ENCODE data around the gene TRIM8. TPM values are rescaled to one million over a fixed set of nuclear protein-coding genes. Genes with fewer than 3 reads are reported as not detected.
"Not testable (repeated sequence)": the region's sequence is repeated elsewhere in the genome, so short reads cannot be mapped to it uniquely, and the experiment has no call there.

Gene TRIM8
- total RNA-seq, 4 donors from 2014 or later = 27.6 to 75.9 (median 48.8) TPM

- DNase-seq = no peak
- peaks cover 12 to 28% (median 12%) of the 10 kb centered on the region in 3 donors for H3K36me3 ChIP-seq
- peak overlapping the region; percentile 1 to 74 (median 45) for H3K27ac ChIP-seq
- 0% methylated on average over 6 of the region's 22 CpGs; no CpG with 5 or more reads in 1 of the 2 donors for WGBS, 2 donors
- peak overlapping the region in 3 of 4 donors; percentile 8 to 38 (median 11) for H3K4me3 ChIP-seq
- TF ChIP-seq, protein P1, sequence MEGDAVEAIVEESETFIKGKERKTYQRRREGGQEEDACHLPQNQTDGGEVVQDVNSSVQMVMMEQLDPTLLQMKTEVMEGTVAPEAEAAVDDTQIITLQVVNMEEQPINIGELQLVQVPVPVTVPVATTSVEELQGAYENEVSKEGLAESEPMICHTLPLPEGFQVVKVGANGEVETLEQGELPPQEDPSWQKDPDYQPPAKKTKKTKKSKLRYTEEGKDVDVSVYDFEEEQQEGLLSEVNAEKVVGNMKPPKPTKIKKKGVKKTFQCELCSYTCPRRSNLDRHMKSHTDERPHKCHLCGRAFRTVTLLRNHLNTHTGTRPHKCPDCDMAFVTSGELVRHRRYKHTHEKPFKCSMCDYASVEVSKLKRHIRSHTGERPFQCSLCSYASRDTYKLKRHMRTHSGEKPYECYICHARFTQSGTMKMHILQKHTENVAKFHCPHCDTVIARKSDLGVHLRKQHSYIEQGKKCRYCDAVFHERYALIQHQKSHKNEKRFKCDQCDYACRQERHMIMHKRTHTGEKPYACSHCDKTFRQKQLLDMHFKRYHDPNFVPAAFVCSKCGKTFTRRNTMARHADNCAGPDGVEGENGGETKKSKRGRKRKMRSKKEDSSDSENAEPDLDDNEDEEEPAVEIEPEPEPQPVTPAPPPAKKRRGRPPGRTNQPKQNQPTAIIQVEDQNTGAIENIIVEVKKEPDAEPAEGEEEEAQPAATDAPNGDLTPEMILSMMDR (IDR thresholded peaks at IDR 0.05) = no peak
- peak in 1 of 4 donors; percentile 12 for TF ChIP-seq POLR2A (IDR thresholded peaks at IDR 0.05)
- no peaks in the 10 kb centered on the region for H3K9me3 ChIP-seq
- intact Hi-C loops (cut with DNase I) = no loop called here
- H3K4me1 ChIP-seq = peaks cover 29 to 58% (median 30%) of the 10 kb centered on the region in 3 donors
- H3K27me3 ChIP-seq = no peaks in the 10 kb centered on the region
Observed at GRCh38 chr10:102660888-102661657, 16.8 kb downstream of the TRIM8 start.

DNA sequence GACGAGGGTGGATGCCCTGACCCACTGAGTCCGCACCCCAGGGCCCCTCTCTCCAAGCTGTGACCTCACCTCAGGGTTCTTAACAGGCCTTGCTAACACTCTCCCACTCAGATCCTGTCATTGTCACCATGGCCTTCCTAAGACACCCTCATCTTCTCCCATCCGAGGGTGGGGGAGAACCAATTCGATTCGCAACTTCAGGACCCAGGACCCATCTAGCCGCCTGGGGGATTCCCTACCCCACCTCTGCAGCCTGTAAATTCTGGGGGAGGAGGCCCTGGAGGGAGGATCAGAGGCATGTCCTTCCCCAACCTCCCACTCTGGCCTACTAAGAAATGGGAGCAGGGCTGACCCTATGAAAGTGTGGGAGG, 17.4 kb downstream of the TRIM8 start:
- WGBS, 2 donors = no CpG with 5 or more reads among the region's 6 CpGs
- no peak overlapping the region for H3K4me3 ChIP-seq
- H3K9me3 ChIP-seq = no peaks in the 10 kb centered on the region
- no peak for DNase-seq
- H3K4me1 ChIP-seq = peaks cover 29 to 54% (median 30%) of the 10 kb centered on the region in 3 donors
- peak overlapping the region; percentile 1 to 74 (median 45) for H3K27ac ChIP-seq
- peaks cover 7 to 22% (median 8%) of the 10 kb centered on the region in 3 donors for H3K36me3 ChIP-seq
- H3K27me3 ChIP-seq = no peaks in the 10 kb centered on the region
- no peak for TF ChIP-seq POLR2A (IDR thresholded peaks at IDR 0.05)
- TF ChIP-seq, protein P1 (IDR thresholded peaks at IDR 0.05) = no peak
- intact Hi-C loops (cut with DNase I) = no loop called here

DNA sequence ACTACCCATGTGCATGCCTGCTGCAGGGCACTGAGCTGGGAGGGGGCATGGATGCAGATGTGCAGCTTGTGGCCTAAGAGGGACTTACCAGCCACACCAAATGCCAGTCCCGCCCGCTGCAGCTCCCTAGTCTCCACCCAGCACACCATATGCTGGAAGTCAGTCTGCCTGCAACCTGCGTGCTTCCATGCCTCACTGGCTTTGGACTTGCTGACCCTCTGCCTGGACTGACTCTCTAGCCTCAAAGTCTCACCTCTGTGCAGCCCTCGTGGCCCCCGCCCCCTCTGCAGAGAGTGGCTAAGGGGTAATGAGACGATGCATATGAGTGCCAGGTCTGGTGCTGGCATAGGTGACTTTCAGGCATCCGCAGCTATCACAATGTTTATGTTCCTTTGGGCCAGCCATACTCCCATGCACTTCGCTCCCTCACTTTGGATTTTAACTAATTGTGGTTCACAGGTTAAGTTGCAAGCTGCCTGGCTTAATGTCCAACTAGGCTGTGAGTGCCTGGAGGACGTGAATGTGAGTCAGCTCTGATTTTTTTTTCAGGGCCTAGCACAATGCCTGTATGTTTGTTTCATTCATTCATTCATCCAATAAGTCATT, 21.7 kb downstream of the TRIM8 start:
- no peak overlapping the region for H3K4me3 ChIP-seq
- DNase-seq = no peak
- H3K27ac ChIP-seq = no peak overlapping the region
- WGBS, 2 donors = 60 to 65% methylated on average over 8 to 9 of the region's 9 CpGs
- H3K4me1 ChIP-seq = peaks cover 23 to 42% (median 23%) of the 10 kb centered on the region in 3 donors
- no peaks in the 10 kb centered on the region for H3K9me3 ChIP-seq
- intact Hi-C loops (cut with DNase I) = no loop called here
- no peaks in the 10 kb centered on the region for H3K36me3 ChIP-seq
- TF ChIP-seq, protein P1 (IDR thresholded peaks at IDR 0.05) = no peak
- TF ChIP-seq POLR2A (IDR thresholded peaks at IDR 0.05) = no peak
- no peaks in the 10 kb centered on the region for H3K27me3 ChIP-seq

DNA sequence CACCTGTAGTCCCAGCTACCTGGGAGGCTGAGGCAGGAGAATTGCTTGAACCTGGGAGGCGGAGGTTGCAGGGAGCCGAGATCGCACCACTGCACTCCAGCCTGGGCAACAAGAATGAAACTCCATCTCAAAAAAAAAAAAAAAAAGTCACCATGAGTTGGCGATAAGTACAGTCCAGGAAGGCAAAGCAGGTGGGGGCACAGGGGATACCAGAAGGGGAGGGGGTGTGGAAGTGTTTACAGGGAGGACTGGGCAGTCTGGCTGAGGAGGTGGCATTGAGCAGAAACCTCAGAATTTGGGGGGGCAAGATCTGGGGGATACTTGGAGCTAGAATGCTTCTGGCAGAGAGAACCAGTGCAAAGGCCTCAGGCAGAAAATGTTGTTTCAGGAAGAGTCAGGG, 23.1 kb downstream of the TRIM8 start:
- H3K27me3 ChIP-seq; intact Hi-C loops (cut with DNase I); DNase-seq; H3K9me3 ChIP-seq; H3K27ac ChIP-seq; H3K36me3 ChIP-seq; H3K4me3 ChIP-seq: not testable (repeated sequence)
- 95 to 97% methylated on average over 4 of the region's 4 CpGs for WGBS, 2 donors
- peaks cover 14 to 32% (median 15%) of the 10 kb centered on the region in 3 donors for H3K4me1 ChIP-seq

DNA sequence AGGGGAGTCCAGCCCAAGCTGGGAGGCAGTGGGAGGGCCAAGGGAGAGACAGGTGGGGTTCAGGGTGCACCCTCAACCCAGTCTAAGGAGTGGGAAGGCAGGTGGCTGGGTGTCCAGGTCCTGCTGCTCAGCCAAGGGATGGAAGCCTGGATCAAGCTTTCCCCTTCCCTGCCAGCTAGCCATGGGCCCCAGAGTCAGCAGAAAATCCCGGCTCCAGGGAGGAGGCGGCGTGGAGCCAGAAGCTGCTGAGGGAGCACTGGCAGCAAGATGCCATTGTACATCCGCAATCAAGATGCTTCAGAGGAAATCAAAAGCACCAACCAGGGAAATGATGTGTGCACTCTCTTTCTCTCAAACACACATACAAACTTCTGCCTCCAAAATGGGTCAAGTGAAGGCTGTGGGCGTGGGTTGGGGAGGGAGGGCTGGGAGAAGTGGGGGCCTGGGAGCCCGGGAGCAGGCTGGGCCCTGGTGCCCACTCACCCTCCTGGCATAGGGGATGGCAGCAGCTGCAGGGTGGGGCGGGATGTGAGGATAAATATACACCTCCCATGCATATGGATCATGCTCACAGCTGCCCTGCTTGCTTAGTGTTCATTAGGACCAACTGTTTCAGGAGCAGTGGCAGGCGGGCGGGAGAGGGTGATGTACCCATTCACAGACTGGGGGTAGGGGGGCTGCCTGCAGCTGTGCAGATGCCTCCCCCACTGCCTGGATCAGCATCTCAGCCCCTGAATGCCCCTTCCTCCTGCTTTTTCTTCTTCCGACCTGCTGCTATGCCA, 24.2 kb downstream of the TRIM8 start:
- Histone ChIP-seq H3K27ac (peak overlapping the region in 2 of 4 donors; percentile 52 to 68), H3K9me3 (no peaks in the 10 kb centered on the region), H3K36me3 (no peaks in the 10 kb centered on the region), H3K27me3 (no peaks in the 10 kb centered on the region), H3K4me3 (no peak overlapping the region), H3K4me1 (peaks cover 19 to 43% (median 19%) of the 10 kb centered on the region in 3 donors)
- intact Hi-C loops (cut with DNase I) = no loop called here
- WGBS, 2 donors = 85% methylated on average over 6 to 7 of the region's 10 CpGs
- TF ChIP-seq POLR2A (IDR thresholded peaks at IDR 0.05) = no peak
- TF ChIP-seq, protein P1 (IDR thresholded peaks at IDR 0.05) = no peak
- DNase-seq = no peak
